MG63 (cell line): ENCODE data around the gene GLB1L2. TPM values are rescaled to one million over a fixed set of nuclear protein-coding genes. Genes with fewer than 3 reads are reported as not detected.
A peak's percentile ranks its signal among the peaks of the same experiment; 100 is the strongest.

Experiments
- DNase-seq: peaks from one replicate; pipeline ENCODE4 v3.0.0-alpha.2; 2020
- H3K27me3 ChIP-seq: fragments of 250-450 bp; sonication (Bioruptor Pico); 2 replicates; pipeline ENCODE4 v1.5.1; 2020; ENCODE audit warnings: mild to moderate bottlenecking, moderate library complexity
- H3K36me3 ChIP-seq: fragments of 250-450 bp; sonication (Bioruptor Pico); 2 replicates; pipeline ENCODE4 v1.5.1; 2020; ENCODE audit warnings: mild to moderate bottlenecking, moderate library complexity
- H3K4me3 ChIP-seq: fragments of 250-450 bp; sonication (Bioruptor Pico); 2 replicates; pipeline ENCODE4 v1.5.1; 2020; ENCODE audit warnings: mild to moderate bottlenecking, moderate library complexity
- H3K9me3 ChIP-seq: fragments of 250-450 bp; sonication (Bioruptor Pico); 2 replicates; pipeline ENCODE4 v1.5.1; 2020; ENCODE audit warnings: mild to moderate bottlenecking, moderate library complexity
- total RNA-seq: library from RNA; depleted of rRNA; stranded (reverse); fragments of >200 nt; shearing (Covaris generic); gene quantifications from 2 replicates; pipeline ENCODE4 v1.2.3, GENCODE V29; 2014; ENCODE audit warnings: low replicate concordance

The GLB1L2 gene
- total RNA-seq, 1 experiment from 2014 or later: 11.6 TPM

GRCh38 chr11:134383576-134384221, 51.9 kb downstream of the GLB1L2 start:
- DNase-seq: no peak
- Histone ChIP-seq H3K36me3 (no peaks in the 10 kb centered on the region), H3K4me3 (no peak overlapping the region), H3K9me3 (no peaks in the 10 kb centered on the region), H3K27me3 (no peaks in the 10 kb centered on the region)

- no peak overlapping the region for H3K4me3 ChIP-seq
- H3K36me3 ChIP-seq: no peaks in the 10 kb centered on the region
- H3K27me3 ChIP-seq: no peaks in the 10 kb centered on the region
- no peaks in the 10 kb centered on the region for H3K9me3 ChIP-seq
- DNase-seq: no peak
Observed at GRCh38 chr11:134384406-134384805, 52.6 kb downstream of the GLB1L2 start.

GRCh38 chr11:134385171-134385570, 53.4 kb downstream of the GLB1L2 start:
- no peak for DNase-seq
- no peak overlapping the region for H3K4me3 ChIP-seq
- H3K27me3 ChIP-seq: no peaks in the 10 kb centered on the region
- H3K9me3 ChIP-seq: no peaks in the 10 kb centered on the region
- H3K36me3 ChIP-seq: no peaks in the 10 kb centered on the region

GRCh38 chr11:134385774-134386565, 54.2 kb downstream of the GLB1L2 start:
- peak; percentile 25 for DNase-seq
- no peaks in the 10 kb centered on the region for H3K36me3 ChIP-seq
- no peak overlapping the region for H3K4me3 ChIP-seq
- no peaks in the 10 kb centered on the region for H3K27me3 ChIP-seq
- no peaks in the 10 kb centered on the region for H3K9me3 ChIP-seq

GRCh38 chr11:134386945-134387344, 55.2 kb downstream of the GLB1L2 start:
- H3K36me3 ChIP-seq: no peaks in the 10 kb centered on the region
- no peaks in the 10 kb centered on the region for H3K9me3 ChIP-seq
- no peak for DNase-seq
- no peaks in the 10 kb centered on the region for H3K27me3 ChIP-seq
- H3K4me3 ChIP-seq: no peak overlapping the region

- no peaks in the 10 kb centered on the region for H3K36me3 ChIP-seq
- DNase-seq: no peak
- no peak overlapping the region for H3K4me3 ChIP-seq
- H3K9me3 ChIP-seq: no peaks in the 10 kb centered on the region
- no peaks in the 10 kb centered on the region for H3K27me3 ChIP-seq
Observed at GRCh38 chr11:134387501-134387900, 55.7 kb downstream of the GLB1L2 start.

- no peak overlapping the region for H3K4me3 ChIP-seq
- no peaks in the 10 kb centered on the region for H3K36me3 ChIP-seq
- H3K27me3 ChIP-seq: no peaks in the 10 kb centered on the region
- no peaks in the 10 kb centered on the region for H3K9me3 ChIP-seq
- DNase-seq: no peak
Observed at GRCh38 chr11:134388590-134388989, 56.8 kb downstream of the GLB1L2 start.

GRCh38 chr11:134389464-134390180, 57.8 kb downstream of the GLB1L2 start:
- Histone ChIP-seq H3K9me3 (no peaks in the 10 kb centered on the region), H3K36me3 (no peaks in the 10 kb centered on the region), H3K27me3 (no peaks in the 10 kb centered on the region), H3K4me3 (no peak overlapping the region)
- no peak for DNase-seq

- Histone ChIP-seq H3K4me3 (no peak overlapping the region), H3K27me3 (no peaks in the 10 kb centered on the region), H3K9me3 (no peaks in the 10 kb centered on the region), H3K36me3 (no peaks in the 10 kb centered on the region)
- no peak for DNase-seq
Observed at GRCh38 chr11:134390706-134391569, 59.1 kb downstream of the GLB1L2 start.

- H3K4me3 ChIP-seq: no peak overlapping the region
- H3K9me3 ChIP-seq: no peaks in the 10 kb centered on the region
- no peaks in the 10 kb centered on the region for H3K36me3 ChIP-seq
- no peak for DNase-seq
- H3K27me3 ChIP-seq: no peaks in the 10 kb centered on the region
Observed at GRCh38 chr11:134391656-134392055, 59.9 kb downstream of the GLB1L2 start.

- Histone ChIP-seq H3K4me3 (no peak overlapping the region), H3K27me3 (no peaks in the 10 kb centered on the region), H3K9me3 (no peaks in the 10 kb centered on the region), H3K36me3 (no peaks in the 10 kb centered on the region)
- no peak for DNase-seq
Observed at GRCh38 chr11:134392953-134393615, 61.3 kb downstream of the GLB1L2 start.

- H3K4me3 ChIP-seq: no peak overlapping the region
- H3K36me3 ChIP-seq: no peaks in the 10 kb centered on the region
- no peaks in the 10 kb centered on the region for H3K27me3 ChIP-seq
- DNase-seq: no peak
- no peaks in the 10 kb centered on the region for H3K9me3 ChIP-seq
Observed at GRCh38 chr11:134393638-134394037, 61.9 kb downstream of the GLB1L2 start.

- H3K4me3 ChIP-seq: no peak overlapping the region
- no peak for DNase-seq
- H3K36me3 ChIP-seq: no peaks in the 10 kb centered on the region
- no peaks in the 10 kb centered on the region for H3K27me3 ChIP-seq
- H3K9me3 ChIP-seq: no peaks in the 10 kb centered on the region
Observed at GRCh38 chr11:134394311-134394710, 62.5 kb downstream of the GLB1L2 start.

GRCh38 chr11:134395002-134395401, 63.2 kb downstream of the GLB1L2 start:
- Histone ChIP-seq H3K4me3 (no peak overlapping the region), H3K9me3 (no peaks in the 10 kb centered on the region)
- no peak for DNase-seq

GRCh38 chr11:134397304-134398078, 65.7 kb downstream of the GLB1L2 start:
- no peaks in the 10 kb centered on the region for H3K9me3 ChIP-seq
- no peaks in the 10 kb centered on the region for H3K36me3 ChIP-seq
- no peak overlapping the region for H3K4me3 ChIP-seq
- no peak for DNase-seq
- peaks cover 10% of the 10 kb centered on the region; the same call in 1 of the 2 replicates for H3K27me3 ChIP-seq

More at GRCh38 chr11:134395002-134395401, 63.2 kb downstream of the GLB1L2 start:
- no peaks in the 10 kb centered on the region for H3K27me3 ChIP-seq
- H3K36me3 ChIP-seq: no peaks in the 10 kb centered on the region
